HG03095 (cell line): ENCODE data around the gene LIPJ.

Source experiments
- ATAC-seq: cut with Tn5 transposase; IDR thresholded peaks from one replicate; pipeline ENCODE4 v1.9.1; 2021; ENCODE audit warnings: moderate library complexity; ENCODE audit not compliant: unreplicated experiment

Gene LIPJ

DNA sequence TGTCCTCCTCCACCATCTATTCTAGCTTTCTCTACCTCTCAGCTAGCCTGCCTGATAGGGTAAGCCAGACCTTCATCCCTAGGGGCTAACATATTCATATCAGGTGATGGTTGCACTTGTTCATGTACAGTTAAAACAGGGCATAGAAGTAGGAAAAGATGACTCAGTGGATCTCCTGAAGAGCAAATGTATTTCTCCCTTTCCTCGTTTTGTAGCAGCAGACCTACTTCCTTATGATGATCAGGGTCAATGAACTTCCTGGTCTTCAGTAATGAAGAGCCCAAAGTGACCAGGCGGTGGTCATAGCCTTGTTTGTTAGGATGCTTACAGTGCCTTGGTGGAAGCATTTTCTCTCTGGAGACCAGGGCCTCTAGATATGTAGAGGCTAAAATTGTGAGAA, 6.3 kb downstream of the LIPJ start:
- no peak for ATAC-seq

DNA sequence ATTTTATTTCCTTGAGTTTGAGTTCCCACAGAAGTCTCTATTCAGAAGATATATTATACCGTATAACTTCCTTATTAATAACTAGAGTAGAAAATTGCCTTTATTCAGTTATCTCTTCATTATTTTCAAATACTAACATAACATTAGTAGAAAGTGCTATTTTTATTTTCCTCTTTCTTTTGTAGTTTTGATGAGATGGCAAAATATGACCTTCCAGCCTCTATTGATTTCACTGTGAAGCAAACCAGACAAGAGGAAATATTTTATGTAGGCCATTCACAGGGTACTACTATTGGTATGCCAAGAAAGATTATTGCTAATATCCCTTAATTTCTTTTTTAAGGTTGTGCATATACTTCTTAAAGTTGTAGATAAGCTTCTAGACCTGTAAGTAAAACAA, 7.9 kb downstream of the LIPJ start:
- ATAC-seq, result no peak

DNA sequence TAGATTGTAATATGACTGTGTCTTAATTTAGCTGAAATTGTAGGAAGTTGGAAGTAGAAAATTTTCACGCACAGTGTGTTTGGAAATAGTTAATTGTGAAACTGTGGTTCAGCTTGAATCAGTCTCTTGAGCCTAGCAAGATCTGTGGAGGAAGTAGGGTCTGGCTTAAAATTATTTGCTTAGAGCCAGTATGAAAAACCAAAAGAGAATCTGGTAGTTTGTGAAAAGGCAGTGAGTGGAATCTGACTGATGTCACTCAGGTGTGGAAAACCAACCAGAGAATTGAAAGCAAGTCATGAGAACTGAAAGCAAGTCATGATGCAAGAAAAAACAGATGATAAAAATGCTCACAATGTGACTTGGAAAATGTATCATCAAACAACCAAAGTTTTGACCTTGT, 11.5 kb downstream of the LIPJ start:
- ATAC-seq, result peak; percentile 93

DNA sequence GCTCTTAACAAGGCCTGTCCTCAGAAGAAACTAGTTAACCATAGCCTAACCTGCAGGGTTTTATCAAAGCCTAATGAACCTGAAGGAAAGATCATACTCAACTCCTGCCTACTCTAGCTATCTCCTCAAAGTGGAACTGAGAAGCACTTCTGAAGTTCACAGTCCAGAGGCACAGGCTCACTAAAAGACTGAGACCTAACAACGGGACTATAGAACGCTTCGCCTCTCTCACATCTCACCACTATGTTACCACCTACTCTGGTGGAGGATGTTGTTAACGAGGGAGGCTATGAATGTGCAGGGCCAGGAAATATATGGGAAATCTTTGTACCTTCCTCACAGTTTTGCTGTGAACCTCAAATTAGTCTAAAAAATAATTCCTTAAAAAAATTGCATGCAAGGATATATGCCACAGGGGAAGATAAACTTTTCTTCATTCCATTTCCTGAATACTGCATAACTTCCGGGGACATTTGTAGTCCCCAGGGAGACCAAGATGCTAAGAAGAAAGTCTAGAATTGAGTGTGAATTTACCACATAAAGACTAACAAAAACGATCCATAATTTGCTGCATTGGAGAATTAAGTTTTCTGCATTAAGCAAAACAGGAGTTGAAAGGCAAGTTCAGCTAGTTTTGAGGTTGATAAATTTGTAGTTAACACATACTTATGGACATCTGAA, 21.6 kb downstream of the LIPJ start:
- peak; percentile 79 for ATAC-seq

DNA sequence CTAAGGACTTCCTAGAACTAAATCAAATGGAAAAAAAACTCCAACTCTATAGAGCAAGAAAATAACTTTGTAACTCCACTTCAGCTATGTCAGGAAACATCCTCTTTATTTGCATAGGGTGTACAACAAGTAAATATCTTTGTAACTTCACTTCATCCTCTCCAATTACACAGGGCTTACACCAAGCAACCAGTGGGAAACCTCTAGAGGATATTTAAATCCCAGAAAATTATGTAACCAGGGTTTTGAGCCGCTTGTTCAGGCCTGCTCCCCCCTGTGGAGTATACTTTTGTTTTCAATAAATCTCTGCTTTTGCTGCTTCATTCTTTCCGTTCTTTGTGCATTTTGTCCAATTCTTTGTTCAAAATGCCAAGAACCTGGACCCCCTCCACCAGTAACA, 22.2 kb downstream of the LIPJ start:
- ATAC-seq, result no peak

DNA sequence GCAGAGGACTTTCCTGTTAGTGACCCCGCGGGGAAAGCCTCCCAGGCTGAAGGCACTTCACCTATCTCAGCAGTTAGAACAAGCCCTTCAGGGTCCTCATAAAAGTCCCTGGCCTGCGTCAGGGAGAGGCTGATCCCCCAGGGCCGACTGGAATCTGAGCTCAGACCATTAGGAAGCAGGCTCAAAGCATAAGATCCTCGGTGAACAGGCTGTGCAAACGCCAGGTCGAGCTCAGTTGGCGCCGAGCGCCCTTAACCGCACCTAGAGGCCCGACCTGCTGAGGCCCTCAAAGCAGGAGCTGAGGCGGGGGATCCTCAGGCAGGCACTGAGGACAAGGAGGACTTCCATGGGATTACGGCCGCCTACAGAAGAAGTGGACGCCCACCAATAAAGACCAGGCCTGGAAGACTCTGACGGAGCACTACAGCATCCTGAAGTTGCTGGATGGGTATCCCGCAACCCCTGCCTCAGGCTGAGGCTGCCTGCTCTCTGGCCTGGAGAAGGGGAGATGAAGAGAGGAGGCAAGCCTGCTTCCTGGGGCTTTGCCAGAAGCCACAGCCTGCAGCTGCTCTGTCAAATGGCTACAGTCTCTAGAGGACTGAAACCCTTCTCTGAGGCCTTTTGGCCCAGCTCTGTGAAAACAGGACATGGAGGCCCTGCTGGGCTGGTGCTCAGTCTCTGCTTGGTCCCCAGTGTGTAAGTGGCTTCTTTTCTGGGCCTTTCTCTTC, 29.9 kb downstream of the LIPJ start:
- ATAC-seq, result no peak

DNA sequence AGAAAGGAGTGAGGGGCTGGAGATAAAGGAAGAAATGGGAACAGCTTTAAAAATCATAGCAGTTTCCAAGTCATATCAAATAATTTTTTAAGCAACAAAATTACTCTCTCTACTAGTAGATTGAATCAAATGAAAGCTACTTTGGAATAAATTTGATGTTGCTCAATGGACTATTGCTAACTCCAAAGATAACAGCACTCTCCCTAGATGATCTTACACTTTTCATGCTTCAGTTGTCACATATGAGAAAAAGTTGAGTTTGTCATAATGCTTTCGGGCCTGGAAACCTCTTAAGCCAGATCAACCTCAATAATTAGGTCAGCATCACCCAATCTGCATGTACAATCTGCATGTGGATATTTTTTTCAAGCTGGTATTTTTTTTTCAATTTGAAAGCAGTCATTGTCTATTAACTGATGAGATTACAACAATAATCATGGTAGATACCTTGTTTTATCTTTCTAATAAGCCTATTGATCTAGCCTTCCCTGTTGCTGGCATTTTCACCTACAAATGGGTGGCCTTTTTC, 31.3 kb downstream of the LIPJ start:
- ATAC-seq, result no peak

DNA sequence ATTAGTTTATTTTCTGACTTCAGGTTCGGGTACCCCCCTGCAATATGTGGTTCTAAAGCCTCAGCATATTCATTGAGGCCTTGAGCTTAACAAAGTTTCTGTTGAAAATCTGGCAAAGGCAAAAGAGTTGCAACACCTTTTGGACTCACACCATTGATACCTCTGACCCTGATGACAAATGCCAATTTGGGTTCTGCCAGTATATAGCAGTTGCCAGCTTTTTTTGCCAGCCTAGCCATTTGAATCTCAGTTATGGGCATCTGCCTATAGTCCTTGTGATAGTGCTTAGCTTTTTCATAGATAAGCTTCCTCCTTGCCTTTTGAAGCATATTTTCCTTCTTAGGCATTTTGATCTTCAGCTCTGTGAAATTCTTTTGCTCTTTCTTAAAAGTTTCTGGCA, 31.9 kb downstream of the LIPJ start:
- ATAC-seq, result no peak

DNA sequence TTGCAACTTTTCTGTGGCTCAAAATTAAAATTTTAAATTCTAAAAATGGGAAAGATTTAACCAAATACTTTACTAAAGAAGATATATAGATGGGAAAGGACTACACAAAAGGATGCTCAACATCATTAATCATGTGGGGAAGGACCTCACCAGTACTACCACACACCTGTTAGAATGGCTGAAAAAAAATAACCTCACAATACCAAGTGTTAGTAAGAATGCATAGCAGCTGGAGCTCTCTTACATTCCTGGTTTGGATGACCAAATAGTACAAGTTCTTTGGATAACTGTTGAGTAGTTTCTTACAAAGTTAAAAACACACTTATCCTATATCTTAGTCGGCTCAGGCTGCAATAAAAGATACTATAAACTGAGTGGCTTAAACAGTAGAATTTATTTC, 33.9 kb downstream of the LIPJ start:
- ATAC-seq, result no peak

DNA sequence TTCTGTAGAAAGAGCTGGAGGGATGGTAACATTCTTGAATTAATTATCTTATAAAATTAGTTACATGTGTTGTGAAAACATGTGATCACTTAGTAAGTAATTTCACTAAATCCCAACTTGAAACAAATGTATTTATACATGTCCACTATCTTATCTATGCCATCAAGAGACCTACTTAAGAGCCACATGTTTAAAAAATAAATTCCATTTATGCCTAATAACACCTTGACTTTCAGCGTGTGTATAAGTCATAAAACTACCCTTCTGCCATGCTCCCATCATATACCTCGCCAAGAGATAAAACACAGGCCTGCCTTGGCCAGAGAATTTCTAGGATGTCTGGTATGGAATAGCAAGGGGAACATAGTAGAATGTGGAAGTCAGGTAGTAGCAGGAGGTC, 37.3 kb downstream of the LIPJ start:
- ATAC-seq, result no peak

DNA sequence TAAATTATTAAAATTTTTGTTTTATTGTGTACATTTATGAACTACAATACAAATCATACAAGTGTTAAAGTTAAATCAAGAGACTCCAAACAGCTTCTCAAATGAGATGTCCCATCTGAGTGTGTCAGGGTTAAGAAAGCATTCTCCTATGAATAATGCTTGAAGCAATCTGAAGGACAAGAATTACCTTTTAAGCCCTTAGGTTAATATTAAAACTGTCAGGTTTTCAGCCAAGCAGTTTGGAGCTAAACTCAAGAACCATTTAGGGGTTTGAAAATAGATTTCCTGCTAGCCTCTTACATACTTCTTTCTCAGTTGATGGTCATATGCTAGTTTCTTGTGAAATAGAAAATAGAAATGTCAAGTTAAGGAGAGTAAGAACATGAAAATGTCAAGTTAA, 38.3 kb downstream of the LIPJ start:
- ATAC-seq, result no peak

DNA sequence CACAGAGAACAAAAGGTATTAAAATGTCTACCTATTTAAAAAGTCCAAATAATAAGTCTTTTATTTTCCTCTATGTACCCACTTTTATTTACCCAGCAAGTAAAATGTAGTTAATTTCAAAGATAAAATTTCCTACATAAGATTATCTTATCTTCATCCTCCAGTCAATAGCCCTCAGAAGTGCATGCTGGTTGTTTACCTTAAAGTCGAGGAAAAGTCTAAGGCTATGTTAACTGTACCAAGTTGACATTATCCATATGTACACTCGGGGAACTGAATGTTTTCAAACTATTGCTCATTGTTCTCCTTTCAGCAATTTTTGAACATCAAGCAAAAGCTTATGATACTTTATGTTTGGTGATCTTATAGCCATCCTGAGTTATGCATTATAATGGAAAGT, 53.6 kb downstream of the LIPJ start:
- no peak for ATAC-seq

DNA sequence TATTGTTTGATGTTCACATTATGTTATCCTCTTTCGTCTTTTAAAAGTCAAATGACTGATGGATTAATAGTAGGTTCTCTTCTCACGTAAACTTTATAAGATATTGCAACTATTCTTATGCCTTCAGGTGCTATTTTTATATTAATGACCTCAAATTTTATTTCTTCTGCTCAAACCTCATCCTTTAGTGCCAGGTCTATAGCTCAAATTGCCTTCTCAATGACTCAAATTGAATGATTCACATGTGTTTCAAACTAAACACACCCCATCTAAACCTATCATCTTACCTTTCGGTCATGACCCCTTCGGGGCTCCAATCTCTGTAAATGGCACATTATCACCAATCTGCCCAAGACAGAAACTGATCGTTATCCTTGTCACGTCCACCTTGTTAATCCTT, 55.6 kb downstream of the LIPJ start:
- no peak for ATAC-seq

DNA sequence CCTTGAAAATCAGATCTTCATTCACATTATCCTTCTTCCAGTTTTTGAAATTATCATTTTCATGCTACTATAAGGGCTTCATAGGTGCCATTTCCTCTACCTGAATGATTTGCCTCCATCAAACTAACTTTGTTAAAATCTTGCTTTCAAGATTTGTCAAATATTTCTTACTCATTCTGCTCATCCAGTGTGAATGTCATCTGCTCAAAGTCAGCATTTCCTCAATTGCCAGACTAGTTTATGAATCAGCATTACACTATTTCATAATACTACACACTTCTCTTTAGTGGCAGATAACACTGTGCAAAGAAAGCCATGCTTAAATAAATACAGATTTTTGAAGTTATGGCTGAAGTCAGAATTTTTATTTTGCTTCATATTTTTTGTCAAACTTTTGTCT, 56.4 kb downstream of the LIPJ start:
- no peak for ATAC-seq

DNA sequence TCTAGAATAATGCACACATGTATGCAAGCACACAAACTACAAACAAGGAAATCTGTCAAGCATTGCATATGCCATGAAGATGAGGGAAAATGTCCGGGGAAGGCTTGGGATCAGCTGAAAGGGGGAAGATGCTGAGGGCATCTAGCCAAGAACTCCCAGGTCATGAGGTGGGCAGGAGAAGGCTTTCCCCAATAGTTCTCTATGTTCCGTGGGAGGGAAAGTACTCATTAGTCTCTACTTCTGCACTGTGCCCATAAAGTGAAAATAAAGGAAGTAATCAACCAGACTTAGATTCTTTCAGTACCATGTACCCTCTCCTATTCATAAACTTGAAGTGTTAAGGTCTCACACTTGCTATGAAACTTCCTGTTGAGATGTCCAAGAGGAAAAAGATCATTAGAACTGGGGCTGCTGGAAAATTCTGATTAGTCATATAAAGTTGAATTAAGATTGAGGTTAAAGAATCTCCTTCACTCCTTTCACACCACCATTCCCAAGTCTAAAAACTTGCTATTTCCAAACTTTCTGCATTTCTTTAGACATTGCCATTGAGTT, 60.6 kb downstream of the LIPJ start:
- no peak for ATAC-seq

DNA sequence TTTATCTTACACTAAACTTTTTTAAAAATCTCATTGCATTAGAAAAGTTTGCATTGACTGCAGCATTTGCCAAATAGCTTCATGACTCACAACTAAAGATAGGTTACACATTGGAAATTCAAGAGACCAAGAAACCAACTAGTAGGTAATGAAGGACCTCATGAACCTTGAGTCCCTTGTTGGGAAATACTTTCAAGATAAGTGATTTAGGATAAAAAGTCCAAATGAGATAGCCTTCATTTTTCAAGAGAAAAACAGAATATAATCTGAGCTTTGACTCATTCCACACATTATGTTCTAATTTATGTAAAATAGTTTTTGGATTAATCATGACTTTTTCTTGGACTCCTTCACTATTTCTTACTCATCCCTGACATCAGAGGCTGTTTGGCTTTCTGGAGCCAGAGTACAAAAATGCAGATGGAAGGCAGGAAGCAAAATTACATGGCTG, 64.6 kb downstream of the LIPJ start:
- no peak for ATAC-seq

DNA sequence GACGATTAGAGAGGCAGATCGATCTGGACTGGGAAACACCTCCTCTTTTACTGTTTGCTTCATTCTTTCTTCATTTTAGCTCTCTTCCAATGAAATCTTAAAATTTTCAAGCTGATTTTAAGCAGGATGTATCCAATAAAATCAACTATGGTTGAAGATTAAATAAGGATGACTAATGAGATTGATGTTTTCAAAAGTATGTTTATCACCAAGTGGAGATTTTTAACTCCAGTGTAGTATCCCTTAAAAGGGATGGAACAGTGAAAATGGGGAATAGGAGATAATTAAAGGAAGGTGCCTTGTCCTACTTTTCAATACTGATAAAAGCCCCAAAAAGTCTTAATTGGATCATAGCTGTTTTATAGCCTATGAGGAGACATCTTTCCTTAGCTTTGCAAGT, 66.1 kb downstream of the LIPJ start:
- ATAC-seq, result no peak
